HuH-7 (cell line): Measurements from ENCODE around the gene NR6A1.

ENCODE experiments used
- DNase-seq: peaks from one replicate; pipeline ENCODE4 v3.0.0; 2011; ENCODE audit warnings: low spot score

NR6A1 gene

GRCh38 chr9:124686918-124687317 lies 84.2 kb downstream of the NR6A1 start:
- DNase-seq: no peak

DNA sequence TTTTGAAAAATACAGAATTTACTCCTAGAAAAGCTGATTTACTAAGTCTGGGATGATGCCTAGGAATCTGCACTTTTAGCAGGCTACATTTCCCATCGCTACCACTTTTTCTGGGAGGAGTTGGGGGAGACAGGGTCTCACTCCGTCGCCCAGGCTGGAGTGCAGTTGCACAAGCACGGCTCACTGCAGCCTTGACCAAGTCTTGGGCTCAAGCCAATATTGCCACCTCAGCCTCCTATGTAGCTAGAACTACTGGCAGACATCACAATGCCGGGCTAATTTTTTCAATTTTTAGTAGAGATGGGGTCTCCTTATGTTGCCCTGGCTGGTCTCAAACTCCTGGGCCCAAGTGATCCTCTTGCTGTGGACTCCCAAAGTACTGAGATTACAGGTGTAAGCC lies 85.9 kb downstream of the NR6A1 start:
- DNase-seq: no peak

GRCh38 chr9:124684169-124684568 lies 86.9 kb downstream of the NR6A1 start:
- DNase-seq: no peak

DNA sequence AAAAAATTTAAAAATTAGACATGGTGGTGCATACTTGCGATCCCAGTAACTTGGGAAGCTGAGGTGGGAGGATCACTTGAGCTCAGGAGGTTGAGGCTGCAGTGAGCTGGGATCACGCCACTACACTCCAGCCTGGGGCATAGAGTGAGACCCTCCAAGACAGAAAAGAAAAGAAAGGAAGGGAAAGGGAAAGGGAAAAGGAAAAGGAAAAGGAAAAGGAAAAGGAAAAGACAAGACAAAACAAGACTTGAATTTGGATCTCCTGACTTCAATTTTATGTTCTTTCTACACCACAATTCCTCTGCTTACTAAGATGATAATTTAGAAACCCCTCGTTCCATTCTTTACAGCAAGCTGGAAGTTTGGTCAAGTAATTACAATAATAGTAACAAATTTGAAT lies 88.1 kb downstream of the NR6A1 start:
- no peak for DNase-seq

DNA sequence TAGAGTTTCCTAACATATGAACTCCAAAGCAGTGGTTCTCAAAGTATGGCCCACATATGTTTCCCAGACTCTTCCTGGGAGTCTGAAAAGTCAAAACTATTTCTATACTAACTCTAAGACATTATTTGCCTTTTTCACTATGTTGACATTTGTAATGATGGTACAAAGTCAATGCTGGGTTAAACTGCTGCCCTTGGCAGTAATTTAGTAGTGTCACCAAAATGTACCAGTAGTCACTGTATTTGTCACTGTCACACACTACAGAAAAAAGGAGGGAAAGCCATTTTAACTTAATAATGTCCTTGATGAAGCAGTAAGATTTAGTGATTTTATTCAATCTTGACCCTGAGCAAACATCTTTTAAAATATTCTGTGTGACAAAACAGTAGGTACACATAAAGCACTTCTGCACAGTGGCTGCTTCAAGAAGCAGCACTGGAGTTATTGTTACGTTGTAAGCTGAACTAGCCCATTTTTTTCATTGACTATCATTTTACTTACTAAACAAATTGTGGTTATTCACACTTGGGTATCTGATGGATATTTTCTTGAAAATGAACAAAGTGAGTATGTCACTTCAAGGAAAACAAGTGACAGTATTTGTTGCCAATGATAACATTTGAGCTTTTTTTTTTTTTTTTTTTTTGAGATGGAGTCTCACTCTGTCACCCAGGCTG lies 90.3 kb downstream of the NR6A1 start:
- DNase-seq: no peak

DNA sequence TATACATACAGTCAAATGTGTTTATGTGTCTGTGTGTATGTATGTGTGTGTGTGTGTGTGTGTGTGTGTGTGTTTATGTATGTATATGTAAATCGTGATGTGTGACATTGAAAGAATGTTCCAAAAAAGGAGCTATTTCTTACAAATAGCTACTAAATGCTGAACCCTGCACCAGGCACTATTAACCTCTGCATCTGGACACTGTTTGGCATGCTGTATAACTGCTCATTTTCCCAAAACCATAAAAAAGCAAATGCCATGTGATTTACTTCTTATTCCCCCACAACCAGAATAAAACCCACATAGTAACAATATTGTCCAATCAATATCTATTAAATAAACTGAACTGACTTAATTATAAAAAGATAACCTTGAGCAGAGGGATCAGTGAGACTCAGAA lies 91.1 kb downstream of the NR6A1 start:
- DNase-seq: no peak

DNA sequence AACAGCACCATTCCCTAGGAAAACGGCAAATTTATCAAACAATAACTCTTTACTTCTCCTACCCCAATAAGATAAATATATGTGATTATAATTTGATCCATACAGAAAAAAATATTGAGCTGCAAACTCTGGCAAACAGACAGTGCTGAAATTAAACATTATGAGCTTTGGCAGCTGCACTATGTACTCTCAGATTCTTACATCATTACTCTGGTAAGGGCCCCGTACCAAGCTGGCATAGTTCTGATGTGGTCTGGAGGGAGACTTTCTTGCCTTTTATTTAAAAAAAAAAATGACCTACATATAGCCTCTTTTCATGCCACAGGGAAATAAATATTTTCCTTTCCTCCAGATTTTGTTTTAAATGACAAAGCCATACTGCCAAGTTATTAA lies 95.0 kb downstream of the NR6A1 start:
- DNase-seq: no peak

GRCh38 chr9:124675261-124676158 lies 95.6 kb downstream of the NR6A1 start:
- no peak for DNase-seq

DNA sequence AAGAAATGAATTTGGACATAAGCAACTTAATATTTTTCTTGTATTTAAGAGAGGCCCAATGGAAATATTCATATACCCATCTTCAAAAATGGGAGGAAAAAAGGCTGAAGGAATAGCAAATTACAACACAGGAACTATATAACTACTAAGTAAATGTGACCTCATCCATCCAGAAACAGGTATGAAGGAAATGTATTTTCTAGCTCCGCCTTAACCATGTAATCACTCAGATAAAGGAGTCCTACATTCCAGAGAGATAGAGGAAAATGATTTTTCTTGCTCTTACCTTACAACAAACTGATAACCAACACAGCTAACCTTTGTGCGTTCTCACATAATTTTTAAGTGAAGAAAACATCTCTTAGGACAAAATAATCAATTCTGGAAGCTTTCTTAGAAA lies 96.5 kb downstream of the NR6A1 start:
- DNase-seq: no peak

- DNase-seq: no peak
Measured at GRCh38 chr9:124673063-124673462, 98.0 kb downstream of the NR6A1 start.

DNA sequence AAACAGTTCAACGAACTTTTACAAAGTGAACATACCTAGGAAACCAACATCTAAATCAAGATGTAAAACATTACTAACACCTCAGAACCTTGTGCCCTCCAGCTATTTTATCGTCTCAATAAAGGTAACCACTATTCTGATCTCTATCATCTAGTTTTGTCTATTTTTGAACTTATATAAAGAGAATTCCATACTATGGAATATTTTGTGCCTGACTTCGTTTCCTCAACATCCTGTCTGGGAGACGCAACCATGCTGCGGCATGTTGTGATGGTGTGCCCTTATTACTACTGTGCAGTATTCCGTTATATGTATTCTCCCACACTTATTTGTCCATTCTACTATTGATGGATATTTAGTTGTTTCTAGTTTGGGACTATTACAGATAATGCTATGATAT lies 99.2 kb downstream of the NR6A1 start:
- DNase-seq: no peak

DNA sequence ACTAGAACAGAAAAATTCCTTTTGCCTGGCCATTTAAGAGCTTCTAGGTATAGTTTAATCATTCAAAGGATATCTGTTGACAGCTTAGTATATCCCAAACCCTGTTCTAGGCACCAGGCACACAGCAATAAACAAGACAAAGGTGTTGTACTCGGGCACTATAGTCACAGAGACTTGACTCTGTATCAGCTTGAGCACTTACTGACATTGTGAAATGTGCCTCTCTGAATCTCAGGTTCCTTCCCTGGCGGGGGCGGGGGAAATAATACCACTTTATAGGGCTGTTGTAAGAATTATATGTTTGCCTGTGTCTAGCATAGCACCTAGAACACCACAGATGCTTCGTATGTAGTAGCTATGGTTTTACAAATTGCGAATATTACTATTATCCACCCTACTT lies 104.5 kb downstream of the NR6A1 start:
- DNase-seq: no peak

GRCh38 chr9:124665391-124666058 lies 105.6 kb downstream of the NR6A1 start:
- DNase-seq: no peak

DNA sequence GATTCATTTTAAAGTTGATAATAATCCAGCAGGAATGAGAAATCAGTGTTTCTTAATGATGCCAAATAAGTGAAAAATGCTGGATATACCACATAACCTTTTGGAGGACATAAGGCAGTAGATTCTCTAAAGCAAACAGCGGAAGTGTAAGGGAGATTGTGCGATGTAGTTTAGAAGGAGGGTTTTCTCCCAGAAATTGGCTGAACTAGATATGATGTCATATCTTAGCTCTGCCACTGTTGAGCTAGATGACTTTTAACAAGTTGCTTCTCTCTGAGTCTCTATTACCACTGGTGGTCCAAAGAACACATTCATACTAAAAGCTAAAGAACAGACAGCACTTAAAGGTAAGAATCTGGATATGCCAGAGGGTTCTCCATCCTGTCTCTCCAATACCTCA lies 107.0 kb downstream of the NR6A1 start:
- no peak for DNase-seq

DNA sequence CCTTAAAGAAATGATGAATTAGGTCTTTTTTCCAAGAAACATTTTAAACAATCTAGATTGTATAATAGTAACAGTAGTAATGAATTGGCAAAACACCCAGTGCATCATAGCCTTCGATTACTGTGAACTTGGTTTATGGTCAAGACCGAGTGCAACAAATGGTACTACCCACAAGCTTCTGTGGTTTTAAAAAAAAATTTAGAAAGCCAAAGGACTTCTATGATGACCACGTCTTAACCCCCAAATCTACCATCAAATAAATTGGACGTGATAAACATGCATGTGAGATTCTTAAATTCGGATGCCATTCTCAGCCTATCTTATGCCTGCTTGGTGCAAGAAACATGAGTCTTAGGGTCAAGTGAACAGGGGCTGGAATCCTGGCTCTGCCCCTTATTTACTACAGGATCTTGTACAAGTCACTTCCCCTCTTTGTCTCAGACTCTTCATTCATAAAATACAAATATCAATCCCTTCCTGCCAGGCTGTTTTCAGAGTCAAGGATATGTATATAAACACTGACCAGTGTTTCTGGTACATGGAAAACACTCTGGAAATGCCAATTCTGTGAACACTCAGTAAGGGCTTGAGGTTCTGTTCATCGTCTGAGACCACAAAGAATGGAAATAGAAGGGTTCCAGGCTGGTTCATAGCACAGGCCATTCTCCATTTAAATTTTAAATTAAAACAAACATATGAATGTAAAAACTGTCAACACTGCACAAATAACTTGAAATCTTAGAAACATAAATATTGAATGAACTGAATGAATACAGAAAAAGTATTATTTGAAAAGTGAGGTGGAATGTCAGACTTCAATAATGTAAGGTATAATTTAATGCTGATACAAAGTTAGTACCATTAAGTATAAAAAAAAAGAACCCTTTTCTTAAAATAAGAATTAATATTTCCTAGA lies 107.8 kb downstream of the NR6A1 start:
- no peak for DNase-seq

DNA sequence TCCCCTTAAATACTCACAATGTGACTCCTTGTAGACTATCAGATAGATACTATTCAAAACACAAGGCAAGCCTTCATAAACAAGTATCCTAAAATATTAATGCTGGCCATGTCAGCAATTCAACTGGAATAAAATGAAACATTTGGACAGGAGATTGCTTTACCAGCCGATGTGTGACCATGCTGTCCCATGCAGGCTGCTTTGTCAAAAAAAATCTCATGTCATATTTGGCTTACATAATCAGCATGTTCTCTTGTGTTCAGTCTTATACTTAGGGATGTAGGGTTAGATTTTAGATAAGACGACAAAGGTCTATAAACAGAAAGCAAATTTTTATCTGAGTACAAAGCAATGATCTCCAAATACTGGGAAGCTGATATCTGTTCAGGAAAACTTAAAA lies 108.5 kb downstream of the NR6A1 start:
- no peak for DNase-seq

GRCh38 chr9:124661271-124661670 lies 109.8 kb downstream of the NR6A1 start:
- DNase-seq: no peak

DNA sequence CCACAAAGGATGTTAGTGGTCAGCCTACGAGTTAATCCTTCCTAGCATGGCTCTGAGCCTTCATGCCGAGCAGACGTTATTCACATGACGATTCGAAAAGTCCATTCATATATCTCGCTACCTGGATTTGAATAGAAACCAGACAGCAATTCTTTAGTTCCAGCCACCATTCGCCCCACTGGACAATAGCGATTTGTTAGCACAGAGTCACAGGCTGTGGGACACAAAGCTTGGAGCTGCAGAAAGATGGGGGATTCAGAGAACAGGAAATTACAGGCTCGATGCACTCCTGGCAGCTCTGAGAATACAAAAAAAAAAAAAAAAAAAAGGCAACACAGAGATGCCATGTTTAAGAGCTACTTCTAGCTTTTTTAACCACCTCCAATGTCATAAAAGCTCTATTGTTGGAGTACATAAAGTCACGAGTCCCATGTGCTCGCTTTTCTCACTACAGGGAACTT lies 110.7 kb downstream of the NR6A1 start:
- DNase-seq: no peak

- DNase-seq: peak; percentile 40
Measured at GRCh38 chr9:124659099-124659659, 111.9 kb downstream of the NR6A1 start.

GRCh38 chr9:124658165-124659017 lies 112.7 kb downstream of the NR6A1 start:
- DNase-seq: peak; percentile 82

DNA sequence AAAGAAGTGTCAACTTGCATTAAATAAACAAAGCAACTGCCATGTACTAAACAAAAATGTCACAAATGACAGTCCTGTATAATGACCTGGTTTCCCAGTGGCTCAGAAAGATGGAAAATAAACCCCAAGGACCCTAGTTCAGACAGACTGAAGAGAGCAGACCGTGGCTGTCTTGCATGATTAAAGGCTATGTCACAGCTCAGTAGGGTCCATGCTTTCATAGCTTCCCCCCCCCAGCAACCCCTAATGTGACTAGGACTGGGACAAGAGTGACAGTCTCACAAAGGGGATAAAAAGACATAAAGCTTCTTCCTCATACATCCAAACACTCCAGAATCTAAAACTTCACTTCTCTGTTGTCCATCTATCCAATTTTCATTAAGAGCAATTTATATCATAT lies 113.6 kb downstream of the NR6A1 start:
- DNase-seq: no peak
